Endothelial cell of umbilical vein (primary cell): Measurements from ENCODE around the gene DTNA.

ENCODE experiments used
- CTCF ChIP-seq, 2 donors: IDR thresholded peaks; 1 replicate in 1 of 2; 2 replicates in 1 of 2; pipeline ENCODE4 v1.5.1; 2011; ENCODE audit warnings: low read length in 2 of 2, mild to moderate bottlenecking in 2 of 2, moderate library complexity in 2 of 2, control low read depth in 1 of 2, inconsistent platforms in 1 of 2, low read depth in 1 of 2; ENCODE audit not compliant: insufficient read depth in 1 of 2; ENCODE audit errors: extremely low read depth in 1 of 2
- EZH2 ChIP-seq: IDR thresholded peaks from 2 replicates; pipeline ENCODE4 v1.6.1; 2012; ENCODE audit warnings: borderline replicate concordance, low read depth, mild to moderate bottlenecking, moderate library complexity, low read length, inconsistent platforms; ENCODE audit not compliant: severe bottlenecking
- FOS ChIP-seq: IDR thresholded peaks from 2 replicates; pipeline ENCODE4 v1.6.1; 2011; ENCODE audit warnings: mild to moderate bottlenecking, low read length, moderate library complexity, borderline replicate concordance; ENCODE audit not compliant: insufficient read depth
- GATA2 ChIP-seq: IDR thresholded peaks from 2 replicates; pipeline ENCODE4 v1.7.0; 2011; ENCODE audit warnings: low read depth, mild to moderate bottlenecking, moderate library complexity, mixed read lengths, low read length; ENCODE audit not compliant: insufficient read length, insufficient read depth
- JUN ChIP-seq: IDR thresholded peaks from 2 replicates; pipeline ENCODE4 v1.6.1; 2011; ENCODE audit warnings: borderline replicate concordance, low read depth; ENCODE audit not compliant: insufficient read length, insufficient read depth
- MAX ChIP-seq: IDR thresholded peaks from 2 replicates; pipeline ENCODE4 v1.6.1; 2011; ENCODE audit not compliant: insufficient read depth, insufficient read length
- MYC ChIP-seq: IDR thresholded peaks from one replicate; pipeline ENCODE4 v1.6.1; 2011; ENCODE audit warnings: mild to moderate bottlenecking, low read depth, low read length
- POLR2A ChIP-seq: IDR thresholded peaks from 2 replicates; pipeline ENCODE4 v1.6.1; 2012; ENCODE audit warnings: low read depth, mild to moderate bottlenecking, control low read depth, low read length
- POLR2AphosphoS5 ChIP-seq: IDR thresholded peaks from 2 replicates; pipeline ENCODE4 v1.6.1; 2012; ENCODE audit warnings: low read depth, mild to moderate bottlenecking, control low read depth, low read length, moderate library complexity; ENCODE audit not compliant: insufficient read depth

GRCh38 chr18:34771958-34772357 is 61.9 kb downstream of the DTNA start:
- TF ChIP-seq CTCF (IDR thresholded peaks at IDR 0.05; ENCODE audit: extremely low read depth in 1 of 2, insufficient read depth in 1 of 2, low read depth in 1 of 2, low read length in 2 of 2), result no peak
- no peak for TF ChIP-seq POLR2AphosphoS5
- no peak for TF ChIP-seq MAX
- no peak for TF ChIP-seq POLR2A
- no peak for TF ChIP-seq EZH2
- no peak for TF ChIP-seq GATA2
- TF ChIP-seq JUN, result no peak
- TF ChIP-seq MYC, result no peak
- TF ChIP-seq FOS, result no peak
